Measurements from ENCODE around the gene RARG. TPM values are rescaled to one million over a fixed set of nuclear protein-coding genes. Genes with fewer than 3 reads are reported as not detected.
A peak's percentile ranks its signal among the peaks of the same experiment; 100 is the strongest.

Gene RARG
- polyA plus RNA-seq, 1 experiment = 63.9 TPM

GRCh38 chr12:53274445-53274844 is 42.4 kb upstream of the RARG start:
- no peaks in the 10 kb centered on the region; the same call in 1 of the 2 replicates for H3K36me3 ChIP-seq (ENCODE audit: control insufficient read depth, insufficient read depth, low read length)
- H3K4me3 ChIP-seq (ENCODE audit: low read depth, low read length) = no peak overlapping the region
- CTCF ChIA-PET = interaction anchor here (0.6 kb wide), 1 partner anchor 33 kb away, joined by 3 read pairs; a partner anchor contains a TSS
- no peaks in the 10 kb centered on the region for H3K27me3 ChIP-seq (ENCODE audit: control insufficient read depth, insufficient read depth, low read length)
- no peak for DNase-seq (ENCODE audit: low read depth)
- POLR2A ChIA-PET = interaction anchor here (0.6 kb wide), 1 partner anchor 24 kb away, joined by 3 read pairs; no protein-coding TSS in a partner anchor
- TF ChIP-seq CTCF (IDR thresholded peaks at IDR 0.05; ENCODE audit: insufficient read depth, low read depth, low read length) = no peak

GRCh38 chr12:53268630-53269562 is 36.9 kb upstream of the RARG start:
- H3K4me3 ChIP-seq (ENCODE audit: low read depth, low read length) = peak overlapping the region; percentile 78
- no peaks in the 10 kb centered on the region for H3K27me3 ChIP-seq (ENCODE audit: control insufficient read depth, insufficient read depth, low read length)
- TF ChIP-seq CTCF (IDR thresholded peaks at IDR 0.05; ENCODE audit: insufficient read depth, low read depth, low read length) = no peak
- no peaks in the 10 kb centered on the region for H3K36me3 ChIP-seq (ENCODE audit: control insufficient read depth, insufficient read depth, low read length)
- no peak for DNase-seq (ENCODE audit: low read depth)
- CTCF ChIA-PET = interaction anchor here (0.7 to 6.7 kb wide), 13 partner anchors 8 to 198 kb away, joined by 3 to 68 read pairs (median 4); a partner anchor contains a TSS
- POLR2A ChIA-PET = interaction anchor here (0.6 kb wide), 1 partner anchor 8 kb away, joined by 7 read pairs; no protein-coding TSS in a partner anchor

GRCh38 chr12:53267999-53268629 is 36.1 kb upstream of the RARG start, which contains the start of gene ESPL1:
TSS of gene ESPL1 (plus strand) at chr12:53268299. CDS start at chr12:53268767, 468 bp downstream.
- ChIA-PET POLR2A (interaction anchor here (1.0 kb wide), 1 partner anchor 45 kb away, joined by 3 read pairs; no protein-coding TSS in a partner anchor), CTCF (interaction anchor here (0.7 to 6.7 kb wide), 14 partner anchors 9 to 109 kb away, joined by 3 to 68 read pairs (median 4); a partner anchor contains a TSS)
- Histone ChIP-seq H3K4me3 (ENCODE audit: low read depth, low read length) (peak within 1 kb of the TSS; percentile 78), H3K27me3 (ENCODE audit: control insufficient read depth, insufficient read depth, low read length) (no peaks in the 10 kb centered on the region), H3K36me3 (ENCODE audit: control insufficient read depth, insufficient read depth, low read length) (no peaks in the 10 kb centered on the region)
- DNase-seq (ENCODE audit: low read depth) = peak; percentile 26
- peak; percentile 31; the same call in 1 of the 2 replicates for TF ChIP-seq CTCF (IDR thresholded peaks at IDR 0.05; ENCODE audit: insufficient read depth, low read depth, low read length)

GRCh38 chr12:53267306-53267998 is 35.4 kb upstream of the RARG start:
- no peak for TF ChIP-seq CTCF (IDR thresholded peaks at IDR 0.05; ENCODE audit: insufficient read depth, low read depth, low read length)
- no peaks in the 10 kb centered on the region for H3K27me3 ChIP-seq (ENCODE audit: control insufficient read depth, insufficient read depth, low read length)
- H3K36me3 ChIP-seq (ENCODE audit: control insufficient read depth, insufficient read depth, low read length) = no peaks in the 10 kb centered on the region
- H3K4me3 ChIP-seq (ENCODE audit: low read depth, low read length) = peak overlapping the region; percentile 78
- POLR2A ChIA-PET = interaction anchor here (1.0 kb wide), 1 partner anchor 44 kb away, joined by 3 read pairs; no protein-coding TSS in a partner anchor
- DNase-seq (ENCODE audit: low read depth) = no peak
- CTCF ChIA-PET = interaction anchor here (0.7 to 6.7 kb wide), 16 partner anchors 9 to 108 kb away, joined by 3 to 68 read pairs (median 4); a partner anchor contains a TSS

Data from BJ (cell line).